Activated B cell treated with CpG ODN at 0.5 μM for 24 hours (primary cell): ENCODE measurements around the gene USH1C. TPM values are rescaled to one million over a fixed set of nuclear protein-coding genes. Genes with fewer than 3 reads are reported as not detected.

ENCODE experiments used
- ATAC-seq: fragments of 200-7000 bp; cut with Tn5 transposase; one replicate; pipeline ENCODE4 v1.10.0; 2021; ENCODE audit warnings: low read depth, mild to moderate bottlenecking, moderate library complexity
- CTCF ChIA-PET: fragments of 350-600 bp; sonication (Branson Sonifier 250); formaldehyde crosslinking; loops from one replicate; lab custom pipeline; 2021; ENCODE audit warnings: antibody characterized with exemption; lab: Charles Lee
- POLR2A ChIA-PET: fragments of 350-600 bp; sonication (Branson Sonifier 250); formaldehyde crosslinking; loops from one replicate; lab custom pipeline; 2021; ENCODE audit warnings: antibody characterized with exemption; lab: Charles Lee
- DNase-seq: peaks from one replicate; pipeline ENCODE4 v3.0.0; 2022
- H3K27ac Mint-ChIP-seq: one replicate; pipeline ENCODE4 v1.8.0; 2020; ENCODE audit warnings: mixed read lengths
- H3K27me3 Mint-ChIP-seq: one replicate; pipeline ENCODE4 v1.8.0; 2021; ENCODE audit warnings: mixed read lengths
- H3K36me3 Mint-ChIP-seq: one replicate; pipeline ENCODE4 v1.8.0; 2021; ENCODE audit warnings: low read depth, mixed read lengths
- H3K4me1 Mint-ChIP-seq: one replicate; pipeline ENCODE4 v1.8.0; 2021; ENCODE audit warnings: mixed read lengths
- H3K4me3 Mint-ChIP-seq: one replicate; pipeline ENCODE4 v1.8.0; 2020; ENCODE audit warnings: mild to moderate bottlenecking, mixed read lengths
- H3K9me3 Mint-ChIP-seq: one replicate; pipeline ENCODE4 v1.8.0; 2020; ENCODE audit warnings: mixed read lengths
- CTCF ChIP-seq: fragments of 200-600 bp; IDR thresholded peaks from one replicate; pipeline ENCODE4 v1.8.0; 2022; ENCODE audit warnings: antibody characterized with exemption, mild to moderate bottlenecking
- intact Hi-C: fragments of 100-400 bp; cut with micrococcal nuclease; formaldehyde crosslinking; loops from one replicate; pipeline ENCODE4 v1.15.1; 2024
- total RNA-seq: library from RNA; stranded (reverse); gene quantifications from 2 replicates; pipeline ENCODE4 v1.2.3, GENCODE V29; 2022

The USH1C gene
- total RNA-seq, 1 donor from 2014 or later: not detected

GRCh38 chr11:17527628-17527995 is 16.6 kb downstream of the USH1C start:
- intact Hi-C loops: no loop called here
- no peak for TF ChIP-seq CTCF
- H3K4me3 Mint-ChIP-seq: no peak overlapping the region
- no peaks in the 10 kb centered on the region for H3K4me1 Mint-ChIP-seq
- CTCF ChIA-PET: interaction anchor here (0.7 to 3.3 kb wide), 4 partner anchors 13 to 298 kb away, joined by 3 to 22 read pairs (median 6); no protein-coding TSS in a partner anchor
- no peak for DNase-seq
- POLR2A ChIA-PET: no interaction called here
- no peak for ATAC-seq
- H3K36me3 Mint-ChIP-seq: no peaks in the 10 kb centered on the region
- H3K27ac Mint-ChIP-seq: no peak overlapping the region
- H3K9me3 Mint-ChIP-seq: no peaks in the 10 kb centered on the region
- no peaks in the 10 kb centered on the region for H3K27me3 Mint-ChIP-seq

- no peak overlapping the region for H3K4me3 Mint-ChIP-seq
- CTCF ChIA-PET: interaction anchor here (1.3 to 3.3 kb wide), 3 partner anchors 106 to 297 kb away, joined by 3 to 22 read pairs (median 8); no protein-coding TSS in a partner anchor
- H3K27me3 Mint-ChIP-seq: no peaks in the 10 kb centered on the region
- POLR2A ChIA-PET: no interaction called here
- H3K4me1 Mint-ChIP-seq: no peaks in the 10 kb centered on the region
- H3K36me3 Mint-ChIP-seq: no peaks in the 10 kb centered on the region
- intact Hi-C loops: no loop called here
- no peak overlapping the region for H3K27ac Mint-ChIP-seq
- H3K9me3 Mint-ChIP-seq: no peaks in the 10 kb centered on the region
- TF ChIP-seq CTCF: no peak
- ATAC-seq (no peak), DNase-seq (no peak)
These were observed 17.1 kb downstream of the USH1C start for GRCh38 chr11:17526931-17527627.

GRCh38 chr11:17526326-17526725 is 17.9 kb downstream of the USH1C start:
- POLR2A ChIA-PET: no interaction called here
- Mint-ChIP-seq H3K27ac (no peak overlapping the region), H3K4me3 (no peak overlapping the region), H3K27me3 (peaks cover 2% of the 10 kb centered on the region), H3K36me3 (no peaks in the 10 kb centered on the region), H3K9me3 (no peaks in the 10 kb centered on the region), H3K4me1 (no peaks in the 10 kb centered on the region)
- DNase-seq (no peak), ATAC-seq (no peak)
- CTCF ChIA-PET: interaction anchor here (1.5 kb wide), 1 partner anchor 296 kb away, joined by 4 read pairs; no protein-coding TSS in a partner anchor
- no peak for TF ChIP-seq CTCF
- intact Hi-C loops: no loop called here

- intact Hi-C loops: no loop called here
- H3K27ac Mint-ChIP-seq: no peak overlapping the region
- peaks cover 7% of the 10 kb centered on the region for H3K27me3 Mint-ChIP-seq
- no peak for DNase-seq
- H3K4me3 Mint-ChIP-seq: no peak overlapping the region
- TF ChIP-seq CTCF: no peak
- H3K4me1 Mint-ChIP-seq: no peaks in the 10 kb centered on the region
- no peaks in the 10 kb centered on the region for H3K9me3 Mint-ChIP-seq
- H3K36me3 Mint-ChIP-seq: no peaks in the 10 kb centered on the region
- POLR2A ChIA-PET: no interaction called here
- CTCF ChIA-PET: interaction anchor here (1.5 kb wide), 1 partner anchor 296 kb away, joined by 4 read pairs; no protein-coding TSS in a partner anchor
- ATAC-seq: no peak
These were observed 18.6 kb downstream of the USH1C start for GRCh38 chr11:17525570-17525969.

GRCh38 chr11:17524221-17524620 is 20.0 kb downstream of the USH1C start:
- DNase-seq: no peak
- H3K4me1 Mint-ChIP-seq: no peaks in the 10 kb centered on the region
- ChIA-PET CTCF (no interaction called here), POLR2A (no interaction called here)
- ATAC-seq: no peak
- no peak for TF ChIP-seq CTCF
- H3K27ac Mint-ChIP-seq: no peak overlapping the region
- H3K36me3 Mint-ChIP-seq: no peaks in the 10 kb centered on the region
- H3K27me3 Mint-ChIP-seq: peaks cover 7% of the 10 kb centered on the region
- intact Hi-C loops: no loop called here
- no peaks in the 10 kb centered on the region for H3K9me3 Mint-ChIP-seq
- no peak overlapping the region for H3K4me3 Mint-ChIP-seq
